ENCODE data around the gene SPATA9. TPM values are rescaled to one million over a fixed set of nuclear protein-coding genes. Genes with fewer than 3 reads are reported as not detected.

Gene SPATA9
- total and polyA plus RNA-seq, 12 donors, result 0.13 to 0.59 TPM; not detected in 10

GRCh38 chr5:95662946-95663345 is 19.8 kb downstream of the SPATA9 start:
- Histone ChIP-seq H3K9me3 (no peaks in the 10 kb centered on the region), H3K4me1 (peaks cover 0 to 14% (median 9%) of the 10 kb centered on the region in 9 donors), H3K27me3 (no peaks in the 10 kb centered on the region), H3K36me3 (no peaks in the 10 kb centered on the region), H3K27ac (no peak overlapping the region), H3K4me3 (no peak overlapping the region)
- DNase-seq, result no peak
- TF ChIP-seq CTCF (IDR thresholded peaks at IDR 0.05), result no peak
- no peak for ATAC-seq
- intact Hi-C loops (cut with DNase I), result loop anchor here (1.0 to 10.0 kb wide), 9 partner anchors 62 to 184 kb away; partner anchors contain the start of gene RHOBTB3 (in 2 of the 10)

GRCh38 chr5:95660060-95660459 is 22.7 kb downstream of the SPATA9 start:
- intact Hi-C loops (cut with DNase I), result loop anchor here in 9 of 10 donors (5.0 to 10.0 kb wide), 8 partner anchors 65 to 187 kb away; partner anchors contain the start of gene RHOBTB3 (in 2 of the 9)
- Histone ChIP-seq H3K9me3 (no peaks in the 10 kb centered on the region), H3K36me3 (no peaks in the 10 kb centered on the region), H3K4me3 (no peak overlapping the region), H3K27ac (no peak overlapping the region), H3K4me1 (peaks cover 0 to 9% (median 6%) of the 10 kb centered on the region in 9 donors), H3K27me3 (no peaks in the 10 kb centered on the region)
- DNase-seq (no peak), ATAC-seq (no peak)
- 95 to 96% methylated on average over 2 of the region's 2 CpGs for WGBS, 2 donors
- TF ChIP-seq CTCF (IDR thresholded peaks at IDR 0.05), result no peak

GRCh38 chr5:95655575-95655974 is 27.2 kb downstream of the SPATA9 start:
- DNase-seq (no peak), ATAC-seq (no peak)
- Histone ChIP-seq H3K4me3 (no peak overlapping the region), H3K9me3 (no peaks in the 10 kb centered on the region), H3K27me3 (no peaks in the 10 kb centered on the region), H3K27ac (no peak overlapping the region), H3K36me3 (peaks cover 0 to 20% (median 0%) of the 10 kb centered on the region in 9 donors), H3K4me1 (no peaks in the 10 kb centered on the region)
- intact Hi-C loops (cut with DNase I), result no loop called here
- 35 to 50% methylated on average over 1 of the region's 1 CpG for WGBS, 2 donors
- TF ChIP-seq CTCF (IDR thresholded peaks at IDR 0.05), result no peak

GRCh38 chr5:95654196-95654595 is 28.6 kb downstream of the SPATA9 start:
- no peak for TF ChIP-seq CTCF (IDR thresholded peaks at IDR 0.05)
- Histone ChIP-seq H3K36me3 (peaks cover 0 to 20% (median 0%) of the 10 kb centered on the region in 9 donors), H3K27me3 (no peaks in the 10 kb centered on the region), H3K4me3 (no peak overlapping the region), H3K27ac (no peak overlapping the region), H3K9me3 (no peaks in the 10 kb centered on the region), H3K4me1 (no peaks in the 10 kb centered on the region)
- ATAC-seq (no peak), DNase-seq (no peak)
- 97 to 98% methylated on average over 3 of the region's 3 CpGs for WGBS, 2 donors
- intact Hi-C loops (cut with DNase I), result no loop called here
